ENCODE measurements around the gene MORN1. TPM values are rescaled to one million over a fixed set of nuclear protein-coding genes. Genes with fewer than 3 reads are reported as not detected.

The MORN1 gene
- polyA plus RNA-seq, 1 donor from 2014 or later: 10.9 TPM

GRCh38 chr1:2353551-2354438 is 37.6 kb downstream of the MORN1 start:
- Histone ChIP-seq H4K20me1 (ENCODE audit: insufficient read depth) (no peaks in the 10 kb centered on the region), H3K4me3 (ENCODE audit: low read length) (no peak overlapping the region), H3F3A (ENCODE audit: insufficient read depth, low read length, poor library complexity, severe bottlenecking) (no peaks in the 10 kb centered on the region), H3K4me2 (ENCODE audit: low read length) (no peak overlapping the region), H3K79me2 (replicated peaks; ENCODE audit: insufficient read depth, low read length) (no peaks in the 10 kb centered on the region), H3K9me2 (ENCODE audit: insufficient read depth, low read length) (no peaks in the 10 kb centered on the region), H3K9me3 (ENCODE audit: low read length) (no peaks in the 10 kb centered on the region), H3K9ac (ENCODE audit: low read length) (no peak overlapping the region), H3K27me3 (ENCODE audit: insufficient read depth, low read depth, low read length) (no peaks in the 10 kb centered on the region), H3K36me3 (ENCODE audit: insufficient read depth, low read length) (no peaks in the 10 kb centered on the region), H2AFZ (ENCODE audit: low read depth, low read length) (no peak overlapping the region), H3K27ac (ENCODE audit: low read length) (no peak overlapping the region)
- no peak for TF ChIP-seq EZH2 (IDR thresholded peaks at IDR 0.05; ENCODE audit: borderline replicate concordance, insufficient read depth, low read length, poor library complexity, severe bottlenecking)
- TF ChIP-seq POLR2AphosphoS5 (IDR thresholded peaks at IDR 0.05): no peak
- TF ChIP-seq SMC3 (conservative IDR thresholded peaks at IDR 0.05; ENCODE audit: poor library complexity): no peak

- no peaks in the 10 kb centered on the region for H3F3A ChIP-seq (ENCODE audit: insufficient read depth, low read length, poor library complexity, severe bottlenecking)
- H3K9me3 ChIP-seq (ENCODE audit: low read length): no peaks in the 10 kb centered on the region
- no peaks in the 10 kb centered on the region for H4K20me1 ChIP-seq (ENCODE audit: insufficient read depth)
- H3K27me3 ChIP-seq (ENCODE audit: insufficient read depth, low read depth, low read length): no peaks in the 10 kb centered on the region
- H3K4me2 ChIP-seq (ENCODE audit: low read length): no peak overlapping the region
- no peaks in the 10 kb centered on the region for H3K36me3 ChIP-seq (ENCODE audit: insufficient read depth, low read length)
- no peak overlapping the region for H3K9ac ChIP-seq (ENCODE audit: low read length)
- no peak for TF ChIP-seq POLR2AphosphoS5 (IDR thresholded peaks at IDR 0.05)
- no peak for TF ChIP-seq TAF1 (IDR thresholded peaks at IDR 0.05; ENCODE audit: low read depth)
- TF ChIP-seq SMC3 (conservative IDR thresholded peaks at IDR 0.05; ENCODE audit: poor library complexity): no peak
- TF ChIP-seq MXI1 (conservative IDR thresholded peaks at IDR 0.05; ENCODE audit: poor library complexity, severe bottlenecking): no peak
- no peak for TF ChIP-seq RAD21 (conservative IDR thresholded peaks at IDR 0.05)
- TF ChIP-seq EZH2 (IDR thresholded peaks at IDR 0.05; ENCODE audit: borderline replicate concordance, insufficient read depth, low read length, poor library complexity, severe bottlenecking): no peak
- TF ChIP-seq CTCF (IDR thresholded peaks at IDR 0.05; ENCODE audit: poor library complexity, severe bottlenecking): no peak
- no peak for TF ChIP-seq EP300 (conservative IDR thresholded peaks at IDR 0.05; ENCODE audit: poor library complexity, severe bottlenecking)
- TF ChIP-seq REST (IDR thresholded peaks at IDR 0.05; ENCODE audit: borderline replicate concordance): no peak
- H3K9me2 ChIP-seq (ENCODE audit: insufficient read depth, low read length): no peaks in the 10 kb centered on the region
- H2AFZ ChIP-seq (ENCODE audit: low read depth, low read length): no peak overlapping the region
- no peak overlapping the region for H3K4me3 ChIP-seq (ENCODE audit: low read length)
- no peaks in the 10 kb centered on the region for H3K79me2 ChIP-seq (replicated peaks; ENCODE audit: insufficient read depth, low read length)
- no peak overlapping the region for H3K27ac ChIP-seq (ENCODE audit: low read length)
Measured at GRCh38 chr1:2352897-2353550, 38.3 kb downstream of the MORN1 start.

Measured in neural cell (in vitro differentiated cells).